Activated T-cell treated with anti-CD3 and anti-CD28 coated beads for 1 hour (primary cell): ENCODE results near the gene CNIH4.
"Not testable (repeated sequence)": the region's sequence is repeated elsewhere in the genome, so short reads cannot be mapped to it uniquely, and the experiment has no call there.

ENCODE experiments used
- DNase-seq: peaks from one replicate; pipeline ENCODE4 v3.0.0-alpha.2; 2020; ENCODE audit warnings: low read depth

CNIH4 gene

DNA sequence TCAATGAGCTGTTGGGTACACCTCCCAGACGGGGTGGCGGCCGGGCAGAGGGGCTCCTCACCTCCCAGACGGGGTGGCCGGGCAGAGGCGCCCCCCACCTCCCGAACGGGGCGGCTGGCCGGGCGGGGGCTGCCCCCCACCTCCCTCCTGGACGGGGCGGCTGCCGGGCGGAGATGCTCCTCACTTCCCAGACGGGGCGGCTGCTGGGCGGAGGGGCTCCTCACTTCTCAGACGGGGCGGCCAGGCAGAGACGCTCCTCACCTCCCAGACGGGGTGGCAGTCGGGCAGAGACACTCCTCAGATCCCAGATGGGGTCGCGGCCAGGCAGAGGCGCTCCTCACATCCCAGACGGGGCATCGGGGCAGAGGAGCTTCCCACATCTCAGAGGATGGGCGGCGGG lies 7.0 kb upstream of the CNIH4 start:
- not testable (repeated sequence) for DNase-seq

DNA sequence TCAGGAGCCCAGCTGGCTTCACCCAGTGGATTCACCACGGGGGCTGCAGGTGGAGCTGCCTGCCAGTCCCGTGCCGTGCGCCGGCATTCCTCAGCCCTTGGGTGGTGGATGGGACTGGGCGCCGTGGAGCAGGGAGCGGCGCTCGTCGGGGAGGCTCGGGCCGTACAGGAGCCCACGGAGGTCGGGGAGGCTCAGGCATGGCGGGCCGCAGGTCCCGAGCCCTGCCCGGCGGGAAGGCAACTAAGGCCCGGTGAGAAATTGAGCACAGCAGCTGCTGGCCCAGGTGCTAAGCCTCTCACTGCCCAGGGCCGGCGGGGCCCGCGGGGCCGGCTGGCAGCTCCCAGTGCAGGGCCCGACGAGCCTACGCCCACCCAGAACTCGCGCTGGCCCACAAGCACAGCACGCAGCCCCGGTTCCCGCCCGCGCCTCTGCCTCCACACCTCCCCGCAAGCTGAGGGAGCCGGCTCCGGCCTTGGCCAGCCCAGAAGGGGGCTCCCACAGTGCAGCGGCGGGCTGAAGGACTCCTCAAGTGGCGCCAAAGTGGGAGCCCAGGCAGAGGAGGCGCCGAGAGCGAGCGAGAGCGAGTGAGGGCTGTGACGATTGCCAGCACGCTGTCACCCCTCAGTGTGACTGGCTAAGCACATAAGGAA lies 4.1 kb upstream of the CNIH4 start:
- not testable (repeated sequence) for DNase-seq

GRCh38 chr1:224353975-224354925 lies 2.4 kb upstream of the CNIH4 start:
- DNase-seq, result no peak

GRCh38 chr1:224357626-224358124 lies 996 bp downstream of the CNIH4 start:
- DNase-seq, result no peak

DNA sequence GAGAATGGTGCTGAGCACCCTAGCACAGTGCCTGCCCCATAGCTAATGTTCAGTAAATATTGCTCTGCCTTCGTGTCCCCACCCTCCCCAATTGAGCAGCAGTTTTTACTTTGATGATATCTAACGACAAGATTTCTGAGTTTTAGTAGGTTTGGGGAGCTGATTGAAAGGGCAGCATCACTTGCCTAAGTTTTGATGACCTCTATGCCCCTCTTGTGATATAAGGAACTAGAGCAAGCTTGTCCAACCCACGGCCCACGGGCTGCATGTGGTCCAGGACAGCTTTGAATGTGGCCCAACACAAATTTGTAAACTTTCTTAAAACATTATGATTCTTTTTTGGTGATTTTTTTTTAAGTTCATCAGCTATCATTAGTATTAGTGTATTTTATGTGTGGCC lies 1.6 kb downstream of the CNIH4 start:
- DNase-seq, result no peak

DNA sequence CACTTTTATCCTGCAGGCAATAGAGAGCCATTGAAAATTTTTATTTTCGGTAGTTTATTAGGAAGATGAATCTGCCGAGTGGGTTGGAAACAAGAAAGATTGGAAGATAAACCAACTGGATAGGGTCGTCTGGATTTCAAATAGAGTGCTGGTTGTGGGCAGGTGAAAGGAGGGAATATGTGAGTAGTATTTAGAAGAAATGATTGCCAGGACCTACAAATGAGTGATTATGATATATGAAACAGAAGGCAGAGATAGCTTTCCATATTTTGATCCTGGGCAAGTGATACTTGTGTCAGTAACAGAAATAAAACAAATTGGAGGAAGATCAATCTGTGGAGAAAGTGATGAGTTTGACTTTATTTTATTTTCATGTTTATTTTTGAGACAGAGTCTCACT lies 2.5 kb downstream of the CNIH4 start:
- no peak for DNase-seq

DNA sequence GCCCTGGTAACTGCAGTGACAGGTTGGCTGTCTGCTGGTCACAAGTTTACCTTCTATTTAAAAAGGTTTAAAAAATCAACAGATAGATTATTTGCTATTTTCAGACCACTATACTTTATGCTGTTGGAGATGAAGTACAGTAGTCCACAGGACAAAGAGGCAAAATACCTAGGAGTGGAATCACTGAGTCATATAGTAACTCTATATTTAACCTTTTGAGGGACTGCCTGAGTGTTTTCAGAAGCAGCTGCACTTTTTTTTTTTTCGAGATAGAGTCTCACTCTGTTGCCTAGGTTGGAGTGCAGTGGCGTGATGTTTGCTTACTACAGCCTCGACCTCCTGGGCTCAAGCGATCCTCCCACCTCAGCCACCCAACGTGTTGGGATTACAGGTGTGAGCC lies 11.7 kb downstream of the CNIH4 start:
- DNase-seq, result no peak

DNA sequence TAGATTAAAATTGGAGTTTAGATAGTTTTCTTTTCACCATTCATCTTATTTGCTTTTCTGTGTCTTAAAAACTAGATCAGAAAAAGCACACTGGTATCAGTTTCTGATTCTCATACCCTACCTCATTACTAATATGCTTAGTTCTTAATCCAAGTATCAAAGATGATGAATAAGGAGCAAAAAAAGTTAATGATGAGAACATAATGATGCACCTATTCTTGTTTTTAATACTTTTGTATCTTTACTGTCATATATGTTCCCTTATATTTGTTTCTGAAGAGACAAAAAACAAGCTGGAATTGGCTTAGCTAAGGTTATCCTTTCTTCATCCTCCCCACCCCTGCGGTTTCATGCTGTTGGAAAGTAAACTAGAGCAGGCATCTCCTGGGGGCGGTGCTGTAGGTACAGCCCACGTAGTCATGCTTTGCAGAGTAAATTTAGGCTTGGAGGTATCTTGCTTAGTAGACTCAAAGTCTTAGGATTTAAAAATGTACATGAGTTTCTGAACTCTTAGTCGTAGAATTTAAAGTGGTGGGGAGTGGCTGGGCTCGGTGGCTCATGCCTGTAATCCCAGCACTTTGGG lies 16.4 kb downstream of the CNIH4 start:
- no peak for DNase-seq

- no peak for DNase-seq
Measured at GRCh38 chr1:224375059-224375458, 18.4 kb downstream of the CNIH4 start.

GRCh38 chr1:224377676-224378006 lies 21.0 kb downstream of the CNIH4 start:
- no peak for DNase-seq

DNA sequence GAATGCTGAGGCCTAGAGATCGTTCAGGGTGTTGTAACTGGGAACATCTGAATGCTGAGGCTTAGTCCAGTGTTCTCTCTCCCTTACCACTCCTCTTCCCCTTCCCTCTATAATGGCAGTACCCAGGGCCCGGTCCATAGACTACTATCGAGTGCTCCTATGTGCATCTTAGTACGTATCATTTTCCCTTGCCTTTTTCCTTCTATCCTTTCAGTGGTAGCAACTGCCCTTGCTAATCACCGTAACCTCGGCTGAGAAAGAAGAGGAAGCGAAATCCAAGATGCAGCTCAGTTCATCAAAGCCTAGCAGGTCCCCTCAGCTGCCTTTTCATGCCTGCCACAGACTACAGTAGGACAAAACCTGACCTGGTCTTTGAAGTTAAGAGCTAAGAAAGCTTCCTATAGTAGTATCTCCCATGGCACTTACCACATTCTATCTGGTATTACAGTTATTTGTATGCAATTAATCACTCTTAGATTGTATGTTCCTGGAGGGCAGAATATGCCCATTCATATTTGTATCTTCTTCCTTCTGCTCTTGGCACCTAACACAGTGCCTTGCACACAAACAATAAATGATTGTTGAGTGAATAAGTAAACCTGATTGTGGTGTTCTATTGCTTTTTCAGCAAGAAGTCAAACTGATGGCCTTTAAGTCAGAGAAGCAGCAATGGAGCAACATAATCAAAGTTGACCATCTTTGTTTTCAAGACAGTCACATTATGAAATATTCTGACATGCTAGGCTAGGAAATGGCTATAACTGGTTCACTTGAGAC lies 22.4 kb downstream of the CNIH4 start:
- DNase-seq, result no peak

GRCh38 chr1:224380003-224380402 lies 23.3 kb downstream of the CNIH4 start:
- DNase-seq, result no peak

DNA sequence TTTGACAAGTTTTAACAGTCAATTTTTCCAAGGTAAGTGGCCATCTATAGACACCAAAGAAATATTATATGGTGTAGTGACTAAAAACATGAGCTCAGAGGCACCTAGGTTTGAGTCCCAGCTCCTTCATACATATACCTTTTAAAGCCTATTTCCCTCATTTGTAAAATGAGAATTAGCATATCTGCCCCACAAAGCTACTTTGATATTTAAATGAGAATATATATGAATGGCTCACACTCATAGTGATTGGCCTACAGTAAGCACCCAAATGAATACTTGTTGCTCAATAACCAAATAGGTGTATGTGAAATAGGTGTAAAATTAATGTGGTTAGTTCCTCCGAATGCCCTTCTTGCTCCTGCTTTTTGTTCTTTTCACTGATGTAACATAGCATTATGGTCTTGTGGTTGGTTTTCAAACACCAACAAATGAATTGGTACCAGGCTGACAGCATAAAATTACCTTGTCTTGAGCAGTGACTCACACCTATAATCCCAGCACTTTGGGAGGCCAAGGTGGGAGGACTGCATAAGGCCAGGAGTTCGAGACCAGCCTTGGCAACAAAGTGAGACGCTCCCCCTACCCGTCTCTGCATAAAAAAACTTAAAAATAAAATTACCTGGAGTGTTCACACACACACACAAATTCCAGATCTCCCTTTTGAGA lies 25.3 kb downstream of the CNIH4 start:
- no peak for DNase-seq

DNA sequence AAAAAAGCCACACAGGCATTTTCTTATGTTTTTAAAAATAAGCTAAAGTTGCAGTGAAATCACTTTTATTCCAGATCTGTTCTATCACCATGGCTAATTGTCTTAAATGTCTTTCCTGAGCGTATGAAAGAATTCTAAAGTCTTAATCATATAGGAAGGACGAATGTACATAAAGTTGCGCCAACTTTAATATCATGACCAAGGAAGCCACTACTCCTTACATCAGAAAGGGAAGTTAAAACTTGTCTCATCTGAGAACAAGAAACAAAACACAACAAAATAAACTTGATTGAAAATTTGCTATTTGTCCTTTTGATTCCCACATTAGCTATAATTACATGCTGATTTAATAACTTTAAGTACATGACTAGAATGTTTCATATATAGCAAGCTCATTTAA lies 26.5 kb downstream of the CNIH4 start:
- DNase-seq, result no peak

- no peak for DNase-seq
Measured at GRCh38 chr1:224387302-224387912, 30.7 kb downstream of the CNIH4 start.

DNA sequence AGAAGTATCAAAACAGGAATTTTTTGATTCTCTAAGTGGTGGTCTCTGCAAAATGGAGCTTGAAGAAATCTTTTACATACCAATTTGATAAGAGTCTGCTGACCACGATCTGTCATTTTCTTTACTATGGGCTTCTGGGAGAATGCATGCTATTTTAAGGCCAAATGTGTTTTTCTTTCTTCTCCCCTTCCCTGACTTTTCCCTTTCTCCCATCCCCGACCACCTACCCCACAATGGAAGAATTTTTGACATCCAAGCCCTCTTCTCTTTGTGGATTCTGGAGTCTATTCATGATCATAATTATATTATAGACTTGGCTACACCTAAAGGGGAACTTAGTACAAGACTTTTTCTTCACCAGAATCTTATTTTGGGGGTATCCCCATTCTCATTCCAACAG lies 31.3 kb downstream of the CNIH4 start:
- DNase-seq, result no peak

DNA sequence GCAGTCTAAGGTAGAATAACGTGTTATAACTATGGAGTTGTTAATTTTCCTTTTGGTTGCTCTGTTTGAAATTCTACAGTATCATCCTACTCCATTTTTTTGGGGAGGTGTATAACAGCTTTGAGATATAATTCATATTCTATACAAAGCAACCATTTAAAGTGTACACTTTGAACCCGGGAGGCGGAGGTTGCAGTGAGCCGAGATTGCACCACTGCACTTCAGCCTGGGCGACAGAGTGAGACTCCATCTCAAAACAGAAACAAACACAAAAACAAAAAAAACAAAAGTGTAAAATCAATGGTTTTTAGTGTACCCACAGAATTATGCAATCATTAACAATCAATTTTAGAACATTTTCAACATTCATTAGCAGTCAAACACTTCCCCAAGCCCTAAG lies 33.8 kb downstream of the CNIH4 start:
- DNase-seq, result no peak

GRCh38 chr1:224392411-224393249 lies 36.0 kb downstream of the CNIH4 start:
- DNase-seq, result no peak

DNA sequence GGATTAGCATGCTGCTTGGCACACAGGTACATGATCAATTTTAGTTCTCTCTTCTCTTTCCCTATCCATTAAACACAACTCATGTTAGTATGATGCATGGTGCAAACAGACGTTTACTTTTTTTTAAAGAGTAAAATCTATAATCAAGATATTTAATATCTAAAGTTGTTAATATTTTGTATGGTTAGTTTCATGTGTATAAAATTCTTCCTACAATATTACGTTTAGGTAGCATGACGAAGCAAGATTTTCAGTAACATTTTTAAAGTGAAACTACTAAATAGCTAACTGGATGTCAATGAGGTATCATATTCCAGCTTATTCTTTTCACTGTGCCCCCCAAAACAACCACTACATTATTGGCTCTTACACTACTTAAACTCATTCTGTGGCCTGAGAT lies 36.6 kb downstream of the CNIH4 start:
- DNase-seq, result no peak

- no peak for DNase-seq
Measured at GRCh38 chr1:224399887-224400286, 43.2 kb downstream of the CNIH4 start.
